Stomach (tissue), 9 donors: Measurements from ENCODE around the gene CDC45. TPM values are rescaled to one million over a fixed set of nuclear protein-coding genes. Genes with fewer than 3 reads are reported as not detected.
A peak's percentile ranks its signal among the peaks of the same experiment; 100 is the strongest.

Source experiments
- DNase-seq, 2 donors: peaks; one replicate each; pipeline versions ENCODE4 v3.0.0 to v3.0.0-alpha.2; 2013 to 2019
- H3K27ac ChIP-seq, 5 donors: fragments of 200-600 bp in 4 of 5; sonication (generic) in 4 of 5; one replicate each; pipeline ENCODE4 v1.5.1; 2013 to 2019; ENCODE audit warnings: mild to moderate bottlenecking in 1 of 5, moderate library complexity in 1 of 5
- H3K27me3 ChIP-seq, 3 donors: fragments of 200-600 bp; sonication (generic); one replicate each; pipeline ENCODE4 v1.5.1; 2017 to 2019; ENCODE audit warnings: mixed run types in 1 of 3
- H3K36me3 ChIP-seq, 4 donors: fragments of 200-600 bp; sonication (generic); 1 replicate in 3 of 4; 2 replicates in 1 of 4; pipeline ENCODE4 v1.5.1; 2016 to 2019
- H3K4me1 ChIP-seq, 4 donors: fragments of 200-600 bp; sonication (generic); one replicate each; pipeline ENCODE4 v1.5.1; 2016 to 2019
- H3K4me3 ChIP-seq, 4 donors: fragments of 200-600 bp; sonication (generic) in 3 of 4; one replicate each; pipeline ENCODE4 v1.5.1; 2016 to 2019; ENCODE audit warnings: mild to moderate bottlenecking in 1 of 4
- H3K9me3 ChIP-seq, 4 donors: fragments of 200-600 bp; sonication (generic); one replicate each; pipeline ENCODE4 v1.5.1; 2016 to 2019
- CTCF ChIP-seq, 7 experiments: fragments of 450-650 bp in 4 of 7; fragments of 200-600 bp in 3 of 7; sonication (generic) in 3 of 7; IDR thresholded peaks; one replicate each; pipeline ENCODE4 v1.5.1; 2016 to 2019; ENCODE audit warnings: antibody characterized with exemption in 7 of 7, control low read depth in 2 of 7, mild to moderate bottlenecking in 1 of 7
- EP300 ChIP-seq: sonication (generic); formaldehyde crosslinking; IDR thresholded peaks from one replicate; pipeline ENCODE4 v1.6.1; 2017; ENCODE audit warnings: antibody characterized with exemption
- POLR2A ChIP-seq, 4 donors: fragments of 450-650 bp; IDR thresholded peaks; one replicate each; pipeline ENCODE4 v1.6.1; 2016; ENCODE audit warnings: antibody characterized with exemption in 4 of 4, control low read depth in 2 of 4, mild to moderate bottlenecking in 1 of 4, moderate library complexity in 1 of 4
- POLR2AphosphoS5 ChIP-seq, 3 donors: sonication (generic); formaldehyde crosslinking; IDR thresholded peaks; one replicate each; pipeline ENCODE4 v1.6.1; 2016; ENCODE audit warnings: antibody characterized with exemption in 3 of 3
- WGBS, 5 donors: extraction: QIAGEN DNeasy Blood & Tissue Kit in 3 of 5; methylation state at CpG; one replicate each; pipeline versions ENCODE4 v1.1.5 to v1.1.7; 2013 to 2018; 5-methylcytosine and 5-hydroxymethylcytosine counted together
- intact Hi-C: fragments of 100-400 bp; cut with DNase I; formaldehyde crosslinking; loops from one replicate; pipeline ENCODE4 v1.15.1; 2023; ENCODE audit warnings: low total_unique reads
- polyA plus RNA-seq, 3 donors: library from polyadenylated mRNA; stranded (reverse); fragments of 200-250 nt; gene quantifications; one replicate each; pipeline ENCODE4 v1.2.3, GENCODE V29; 2013
- total RNA-seq, 5 donors: library from RNA; depleted of rRNA; stranded (reverse); fragments of >200 nt; gene quantifications; one replicate each; pipeline versions ENCODE4 v1.1.0 to v1.2.3, GENCODE V29; 2014 to 2016
- donor health status: healthy with polysubstance abuse.
- donor health status: Bipolar disorder and iron deficiency.
- donor health status: healthy.

The CDC45 gene
- total and polyA plus RNA-seq, 8 donors = 1.2 to 44.2 (median 5.4) TPM; not detected in 1

- intact Hi-C loops = no loop called here
- Histone ChIP-seq H3K27ac (peak overlapping the region; percentile 21 to 63 (median 49)), H3K4me1 (peaks cover 17 to 36% (median 20%) of the 10 kb centered on the region in 4 donors), H3K27me3 (peaks cover 15 to 62% (median 32%) of the 10 kb centered on the region in 3 donors), H3K36me3 (no peaks in the 10 kb centered on the region), H3K4me3 (peak overlapping the region; percentile 35 to 55 (median 38)), H3K9me3 (no peaks in the 10 kb centered on the region)
- peak in 1 of 2 donors; percentile 51 for DNase-seq
- 1 to 4% (median 2%) methylated on average over 47 to 99 of the region's 99 CpGs for WGBS, 5 donors
- TF ChIP-seq EP300 = no peak
- TF ChIP-seq CTCF (IDR thresholded peaks at IDR 0.05) = no peak
- TF ChIP-seq POLR2AphosphoS5 (IDR thresholded peaks at IDR 0.05) = no peak
- TF ChIP-seq POLR2A (IDR thresholded peaks at IDR 0.05) = no peak
These were observed 43.8 kb downstream of the CDC45 start for GRCh38 chr22:19523240-19524169.

- Histone ChIP-seq H3K4me3 (peak within 1 kb of the TSS; percentile 35 to 55 (median 38)), H3K36me3 (no peaks in the 10 kb centered on the region), H3K4me1 (peaks cover 17 to 36% (median 20%) of the 10 kb centered on the region in 4 donors), H3K27me3 (peaks cover 15 to 70% (median 32%) of the 10 kb centered on the region in 3 donors), H3K9me3 (no peaks in the 10 kb centered on the region), H3K27ac (peak within 1 kb of the TSS; percentile 43 to 64 (median 54))
- TF ChIP-seq POLR2A (IDR thresholded peaks at IDR 0.05) = no peak
- no peak for TF ChIP-seq EP300
- no peak for TF ChIP-seq CTCF (IDR thresholded peaks at IDR 0.05)
- TF ChIP-seq POLR2AphosphoS5 (IDR thresholded peaks at IDR 0.05) = peak in 1 of 3 donors; percentile 37
- 4 to 12% (median 4%) methylated on average over 22 to 69 of the region's 69 CpGs for WGBS, 5 donors
- intact Hi-C loops = no loop called here
- DNase-seq = peak in 1 of 2 donors; percentile 77
These were observed 44.7 kb downstream of the CDC45 start, which contains the start of gene CLDN5 for GRCh38 chr22:19524170-19525115. CLDN5 (minus strand) TSS chr22:19524410; CDS start chr22:19524255, 155 bp downstream.

- intact Hi-C loops = no loop called here
- TF ChIP-seq POLR2AphosphoS5 (IDR thresholded peaks at IDR 0.05) (no peak), EP300 (no peak), POLR2A (IDR thresholded peaks at IDR 0.05) (no peak), CTCF (IDR thresholded peaks at IDR 0.05) (no peak)
- H3K36me3 ChIP-seq = no peaks in the 10 kb centered on the region
- DNase-seq = peak in 1 of 2 donors; percentile 23
- peak overlapping the region; percentile 35 to 55 (median 38) for H3K4me3 ChIP-seq
- peak overlapping the region; percentile 43 to 64 (median 54) for H3K27ac ChIP-seq
- H3K4me1 ChIP-seq = peaks cover 17 to 36% (median 20%) of the 10 kb centered on the region in 4 donors
- 73 to 80% (median 79%) methylated on average over 14 to 15 of the region's 15 CpGs for WGBS, 5 donors
- peaks cover 15 to 73% (median 32%) of the 10 kb centered on the region in 3 donors for H3K27me3 ChIP-seq
- no peaks in the 10 kb centered on the region for H3K9me3 ChIP-seq
These were observed 45.5 kb downstream of the CDC45 start for GRCh38 chr22:19525116-19525660.
